Mesothelial cell of epicardium (in vitro differentiated cells): ENCODE results near the gene SLC25A28. TPM values are rescaled to one million over a fixed set of nuclear protein-coding genes. Genes with fewer than 3 reads are reported as not detected.
"Not testable (repeated sequence)": the region's sequence is repeated elsewhere in the genome, so short reads cannot be mapped to it uniquely, and the experiment has no call there.

Experiments
- DNase-seq, 2 experiments: peaks; one replicate each; pipeline ENCODE4 v3.0.0; 2021; ENCODE audit warnings: low spot score in 2 of 2; ENCODE audit not compliant: unreplicated experiment in 2 of 2
- H3K27ac Mint-ChIP-seq: 2 replicates; pipeline ENCODE4 v1.8.0; 2021; ENCODE audit warnings: mixed read lengths
- H3K27me3 Mint-ChIP-seq: 2 replicates; pipeline ENCODE4 v1.8.0; 2021; ENCODE audit warnings: low read depth, mixed read lengths
- H3K36me3 Mint-ChIP-seq: 2 replicates; pipeline ENCODE4 v1.8.0; 2021; ENCODE audit warnings: mixed read lengths
- H3K4me1 Mint-ChIP-seq: 2 replicates; pipeline ENCODE4 v1.8.0; 2021; ENCODE audit warnings: mixed read lengths
- H3K4me3 Mint-ChIP-seq: 2 replicates; pipeline ENCODE4 v1.8.0; 2021; ENCODE audit warnings: mild to moderate bottlenecking, moderate library complexity, mixed read lengths
- H3K9me3 Mint-ChIP-seq: 2 replicates; pipeline ENCODE4 v1.8.0; 2021; ENCODE audit warnings: mixed read lengths
- total RNA-seq: library from RNA; stranded (reverse); gene quantifications from 3 replicates; pipeline ENCODE4 v1.2.1, GENCODE V29; 2021
- TF ChIP-seq, protein P1 (sequence below): fragments of 200-600 bp; sonication (generic); IDR thresholded peaks from one replicate; pipeline ENCODE4 v1.5.0; 2021; ENCODE audit warnings: antibody characterized with exemption; ENCODE audit not compliant: unreplicated experiment

SLC25A28 gene
- total RNA-seq, 1 donor from 2014 or later, result 41.2 TPM

DNA sequence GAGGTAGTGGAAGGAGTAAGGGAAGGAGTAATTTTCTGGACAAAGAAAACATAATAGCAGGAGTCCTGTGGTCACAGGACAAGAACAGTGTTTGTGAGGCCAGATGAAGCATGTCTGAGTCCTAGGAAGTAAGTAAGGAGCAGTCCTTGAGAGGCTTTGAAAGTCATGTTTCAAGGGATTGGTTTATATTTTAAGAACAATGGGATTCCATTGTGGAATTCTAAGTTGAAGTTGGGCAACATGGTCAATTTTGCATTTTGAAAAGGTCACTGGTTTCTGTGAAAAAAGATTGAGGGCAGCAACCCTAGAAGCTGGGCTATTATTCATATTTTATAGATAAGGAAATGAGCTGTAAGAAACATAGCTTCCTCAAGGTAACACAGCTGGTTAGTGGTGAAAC is 10.8 kb upstream of the SLC25A28 start:
- Mint-ChIP-seq H3K9me3 (no peaks in the 10 kb centered on the region), H3K4me3 (no peak overlapping the region), H3K4me1 (peaks cover 2% of the 10 kb centered on the region), H3K27me3 (peaks cover 11% of the 10 kb centered on the region), H3K27ac (no peak overlapping the region), H3K36me3 (no peaks in the 10 kb centered on the region)
- TF ChIP-seq, protein P1, sequence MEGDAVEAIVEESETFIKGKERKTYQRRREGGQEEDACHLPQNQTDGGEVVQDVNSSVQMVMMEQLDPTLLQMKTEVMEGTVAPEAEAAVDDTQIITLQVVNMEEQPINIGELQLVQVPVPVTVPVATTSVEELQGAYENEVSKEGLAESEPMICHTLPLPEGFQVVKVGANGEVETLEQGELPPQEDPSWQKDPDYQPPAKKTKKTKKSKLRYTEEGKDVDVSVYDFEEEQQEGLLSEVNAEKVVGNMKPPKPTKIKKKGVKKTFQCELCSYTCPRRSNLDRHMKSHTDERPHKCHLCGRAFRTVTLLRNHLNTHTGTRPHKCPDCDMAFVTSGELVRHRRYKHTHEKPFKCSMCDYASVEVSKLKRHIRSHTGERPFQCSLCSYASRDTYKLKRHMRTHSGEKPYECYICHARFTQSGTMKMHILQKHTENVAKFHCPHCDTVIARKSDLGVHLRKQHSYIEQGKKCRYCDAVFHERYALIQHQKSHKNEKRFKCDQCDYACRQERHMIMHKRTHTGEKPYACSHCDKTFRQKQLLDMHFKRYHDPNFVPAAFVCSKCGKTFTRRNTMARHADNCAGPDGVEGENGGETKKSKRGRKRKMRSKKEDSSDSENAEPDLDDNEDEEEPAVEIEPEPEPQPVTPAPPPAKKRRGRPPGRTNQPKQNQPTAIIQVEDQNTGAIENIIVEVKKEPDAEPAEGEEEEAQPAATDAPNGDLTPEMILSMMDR, result no peak
- no peak for DNase-seq

DNA sequence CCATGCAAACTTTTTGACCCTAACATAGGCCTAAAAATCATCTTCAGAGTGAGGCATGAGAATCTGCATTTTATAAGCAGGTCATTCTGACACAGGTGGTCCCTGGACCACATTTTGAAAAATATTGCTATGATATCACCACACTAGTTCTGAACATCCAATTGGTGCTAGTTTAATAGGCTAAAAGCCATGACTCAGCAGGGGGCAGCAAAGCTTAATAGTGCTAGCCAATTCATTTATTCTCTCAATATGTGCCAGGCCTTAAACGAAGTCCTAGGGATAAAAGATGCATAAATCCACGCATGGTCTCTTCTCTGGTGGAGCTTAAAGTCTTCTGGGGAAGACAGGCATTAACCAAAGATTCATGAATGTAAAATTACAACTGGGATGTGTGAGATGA is 10.2 kb upstream of the SLC25A28 start:
- no peak for DNase-seq
- no peak overlapping the region for H3K4me3 Mint-ChIP-seq
- peaks cover 2% of the 10 kb centered on the region for H3K4me1 Mint-ChIP-seq
- no peak overlapping the region for H3K27ac Mint-ChIP-seq
- TF ChIP-seq, protein P1, result no peak
- peaks cover 6% of the 10 kb centered on the region for H3K27me3 Mint-ChIP-seq
- no peaks in the 10 kb centered on the region for H3K36me3 Mint-ChIP-seq
- no peaks in the 10 kb centered on the region for H3K9me3 Mint-ChIP-seq

DNA sequence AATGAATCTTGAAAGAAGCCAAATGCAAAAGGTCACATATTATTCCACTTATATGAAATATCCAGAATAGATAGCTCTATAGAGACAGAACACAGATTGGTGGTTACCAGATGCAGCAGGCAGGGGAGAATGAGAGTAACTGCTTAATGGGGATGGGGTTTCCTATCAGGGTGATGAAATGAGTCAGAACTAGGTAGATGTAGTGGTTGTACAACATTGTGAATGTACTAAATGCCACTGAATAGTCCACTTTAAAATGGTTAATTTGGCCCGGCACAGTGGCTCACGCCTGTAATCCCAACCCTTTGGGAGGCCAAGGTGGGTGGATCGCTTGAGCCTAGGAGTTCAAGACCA is 9.4 kb upstream of the SLC25A28 start:
- TF ChIP-seq, protein P1, result no peak
- no peaks in the 10 kb centered on the region for H3K9me3 Mint-ChIP-seq
- H3K36me3 Mint-ChIP-seq, result no peaks in the 10 kb centered on the region
- H3K27me3 Mint-ChIP-seq, result peaks cover 2% of the 10 kb centered on the region
- no peak overlapping the region for H3K27ac Mint-ChIP-seq
- DNase-seq, result no peak
- no peak overlapping the region for H3K4me3 Mint-ChIP-seq
- H3K4me1 Mint-ChIP-seq, result peaks cover 2% of the 10 kb centered on the region

DNA sequence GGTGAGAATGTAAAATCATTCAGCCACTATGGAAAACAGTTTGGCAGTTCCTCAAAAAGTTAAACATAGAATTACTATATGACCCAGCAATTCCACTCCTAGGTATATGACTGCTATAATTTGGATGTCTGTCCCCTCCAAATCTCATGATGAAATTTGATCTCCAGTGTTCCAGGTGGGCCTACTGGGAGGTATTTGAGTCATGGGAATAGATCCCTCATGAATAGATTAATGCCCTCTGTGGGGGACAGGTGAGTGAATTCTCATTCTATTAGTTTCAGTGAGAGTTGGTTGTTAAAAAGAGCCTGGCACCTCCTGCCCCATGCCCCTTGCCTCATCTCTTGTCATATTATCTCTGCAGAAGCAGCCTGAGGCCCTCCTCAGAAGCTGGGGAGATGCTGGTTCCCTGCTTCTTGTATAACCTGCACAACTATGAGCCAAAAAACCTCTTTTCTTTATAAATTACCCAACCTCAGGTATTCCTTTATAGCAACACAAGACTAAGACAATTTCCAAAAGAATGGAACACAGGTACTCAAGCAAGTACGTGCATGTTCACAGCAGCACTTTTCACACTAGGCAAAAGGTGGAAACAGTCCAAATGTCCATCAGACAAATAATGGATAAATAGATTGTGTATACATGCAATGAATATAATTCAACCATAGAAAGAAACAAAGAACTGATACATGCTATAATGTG is 8.8 kb upstream of the SLC25A28 start:
- H3K9me3 Mint-ChIP-seq, result no peaks in the 10 kb centered on the region
- no peaks in the 10 kb centered on the region for H3K27me3 Mint-ChIP-seq
- TF ChIP-seq, protein P1, result no peak
- H3K4me1 Mint-ChIP-seq, result peaks cover 2% of the 10 kb centered on the region
- no peak overlapping the region for H3K4me3 Mint-ChIP-seq
- H3K36me3 Mint-ChIP-seq, result no peaks in the 10 kb centered on the region
- H3K27ac Mint-ChIP-seq, result no peak overlapping the region
- DNase-seq, result no peak

DNA sequence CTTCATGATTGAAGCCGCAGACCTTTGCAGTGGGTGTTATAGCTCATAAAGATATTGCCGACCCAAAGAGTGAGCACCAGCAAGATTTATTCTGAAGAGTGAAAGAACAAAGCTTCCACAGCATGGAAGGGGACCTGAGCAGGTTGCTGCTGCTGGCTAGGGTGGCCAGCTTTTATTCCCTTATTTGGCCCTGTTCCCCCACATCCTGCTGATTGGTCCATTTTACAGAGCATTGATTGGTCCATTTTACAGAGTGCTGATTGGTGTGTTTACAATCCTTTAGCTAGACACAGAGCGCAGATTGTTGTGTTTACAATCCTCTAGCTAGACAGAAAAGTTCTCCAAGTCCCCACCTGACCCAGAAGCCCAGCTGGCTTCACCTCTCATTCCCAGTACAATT is 4.9 kb upstream of the SLC25A28 start:
- H3K27ac Mint-ChIP-seq, H3K4me3 Mint-ChIP-seq, H3K4me1 Mint-ChIP-seq, H3K9me3 Mint-ChIP-seq, H3K36me3 Mint-ChIP-seq, H3K27me3 Mint-ChIP-seq, DNase-seq: not testable (repeated sequence)

DNA sequence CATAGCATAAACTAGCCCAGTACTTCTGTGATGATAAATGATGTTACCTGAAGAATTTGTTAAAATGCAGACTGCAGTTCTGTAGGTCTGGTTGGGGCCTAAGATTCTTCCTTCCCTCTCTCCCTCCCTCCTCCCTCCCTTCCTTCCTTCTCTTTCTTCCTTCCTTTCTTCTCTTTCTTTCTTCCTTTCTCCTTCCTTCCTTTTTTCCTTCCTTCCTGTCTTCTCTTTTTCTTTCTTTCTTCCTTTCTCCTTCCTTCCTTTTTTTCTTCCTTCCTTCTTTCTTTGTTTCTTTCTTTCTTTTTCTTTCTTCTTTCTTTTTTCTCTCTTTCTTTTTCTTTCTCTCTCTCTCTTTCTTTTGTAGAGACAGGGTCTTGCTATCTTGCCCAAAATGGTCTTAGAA is 3.7 kb upstream of the SLC25A28 start:
- peak overlapping the region; percentile 19 for H3K27ac Mint-ChIP-seq
- no peaks in the 10 kb centered on the region for H3K36me3 Mint-ChIP-seq
- no peak overlapping the region for H3K4me3 Mint-ChIP-seq
- H3K4me1 Mint-ChIP-seq, result peaks cover 14% of the 10 kb centered on the region
- no peak for DNase-seq
- H3K9me3 Mint-ChIP-seq, result no peaks in the 10 kb centered on the region
- H3K27me3 Mint-ChIP-seq, result no peaks in the 10 kb centered on the region
- TF ChIP-seq, protein P1, result no peak
